ENCODE results near the gene CASS4. TPM values are rescaled to one million over a fixed set of nuclear protein-coding genes. Genes with fewer than 3 reads are reported as not detected.

CASS4 gene
- polyA plus RNA-seq, 1 donor (not counting 4 experiments of a cell fraction or from before 2014, with no cell fraction given): 0.01 TPM

GRCh38 chr20:56420940-56421688 is 9.1 kb downstream of the CASS4 start:
- dilution Hi-C loops (cut with MboI; ENCODE audit: extremely low pct_ligation_motif_present, low sequenced_read_pairs): no loop called here
- no peak for TF ChIP-seq CTCF (optimal IDR thresholded peaks at IDR 0.05 in 1 of 3, IDR thresholded peaks at IDR 0.05 in 1 of 3, conservative IDR thresholded peaks at IDR 0.05 in 1 of 3; ENCODE audit: extremely low read depth in 1 of 3, insufficient read depth in 2 of 3, low read length in 3 of 3)
- no peak for TF ChIP-seq EZH2 (IDR thresholded peaks at IDR 0.05; ENCODE audit: low read length)
- Histone ChIP-seq H3K4me2 (ENCODE audit: control insufficient read depth, extremely low read depth, insufficient read depth, low read depth, low read length) (no peak overlapping the region), H3K4me1 (ENCODE audit: control insufficient read depth, extremely low read depth, insufficient read depth, low read length) (no peaks in the 10 kb centered on the region), H4K20me1 (ENCODE audit: control insufficient read depth, extremely low read depth, insufficient read depth, low read length) (no peaks in the 10 kb centered on the region), H3K9me1 (ENCODE audit: control insufficient read depth, extremely low read depth, insufficient read depth, low read length) (no peaks in the 10 kb centered on the region), H3K27ac (ENCODE audit: control insufficient read depth, insufficient read depth, low read length) (no peak overlapping the region), H2AFZ (ENCODE audit: control insufficient read depth, low read length) (no peak overlapping the region), H3K9me3 (ENCODE audit: control insufficient read depth, low read depth, low read length) (no peaks in the 10 kb centered on the region), H3K4me3 (ENCODE audit: control insufficient read depth in 2 of 3, extremely low read depth in 1 of 3, insufficient read depth in 2 of 3, low read depth in 1 of 3, low read length in 3 of 3) (no peak overlapping the region), H3K9ac (ENCODE audit: control insufficient read depth, extremely low read depth, insufficient read depth, low read length) (no peak overlapping the region), H3K79me2 (ENCODE audit: control insufficient read depth, insufficient read depth, low read length) (no peaks in the 10 kb centered on the region), H3K36me3 (ENCODE audit: control insufficient read depth in 2 of 2, extremely low read depth in 1 of 2, insufficient read depth in 2 of 2, low read length in 2 of 2) (no peaks in the 10 kb centered on the region), H3K27me3 (ENCODE audit: control insufficient read depth, extremely low read depth, insufficient read depth, low read length) (no peaks in the 10 kb centered on the region)
- no peak for FAIRE-seq
- no peak for DNase-seq (ENCODE audit: low read depth, low spot score)

GRCh38 chr20:56422076-56422823 is 10.2 kb downstream of the CASS4 start:
- Histone ChIP-seq H3K9ac (ENCODE audit: control insufficient read depth, extremely low read depth, insufficient read depth, low read length) (no peak overlapping the region), H3K4me1 (ENCODE audit: control insufficient read depth, extremely low read depth, insufficient read depth, low read length) (no peaks in the 10 kb centered on the region), H4K20me1 (ENCODE audit: control insufficient read depth, extremely low read depth, insufficient read depth, low read length) (no peaks in the 10 kb centered on the region), H3K4me3 (ENCODE audit: control insufficient read depth in 2 of 3, extremely low read depth in 1 of 3, insufficient read depth in 2 of 3, low read depth in 1 of 3, low read length in 3 of 3) (no peak overlapping the region), H2AFZ (ENCODE audit: control insufficient read depth, low read length) (no peak overlapping the region), H3K27me3 (ENCODE audit: control insufficient read depth, extremely low read depth, insufficient read depth, low read length) (no peaks in the 10 kb centered on the region), H3K9me1 (ENCODE audit: control insufficient read depth, extremely low read depth, insufficient read depth, low read length) (no peaks in the 10 kb centered on the region), H3K4me2 (ENCODE audit: control insufficient read depth, extremely low read depth, insufficient read depth, low read depth, low read length) (no peak overlapping the region), H3K36me3 (ENCODE audit: control insufficient read depth in 2 of 2, extremely low read depth in 1 of 2, insufficient read depth in 2 of 2, low read length in 2 of 2) (no peaks in the 10 kb centered on the region), H3K9me3 (ENCODE audit: control insufficient read depth, low read depth, low read length) (no peaks in the 10 kb centered on the region), H3K27ac (ENCODE audit: control insufficient read depth, insufficient read depth, low read length) (no peak overlapping the region), H3K79me2 (ENCODE audit: control insufficient read depth, insufficient read depth, low read length) (no peaks in the 10 kb centered on the region)
- no peak for FAIRE-seq
- DNase-seq (ENCODE audit: low read depth, low spot score): no peak
- TF ChIP-seq EZH2 (IDR thresholded peaks at IDR 0.05; ENCODE audit: low read length) (no peak), CTCF (optimal IDR thresholded peaks at IDR 0.05 in 1 of 3, IDR thresholded peaks at IDR 0.05 in 1 of 3, conservative IDR thresholded peaks at IDR 0.05 in 1 of 3; ENCODE audit: extremely low read depth in 1 of 3, insufficient read depth in 2 of 3, low read length in 3 of 3) (no peak)
- dilution Hi-C loops (cut with MboI; ENCODE audit: extremely low pct_ligation_motif_present, low sequenced_read_pairs): no loop called here

Data from keratinocyte (primary cell).